ENCODE results near the gene NFASC.

DNA sequence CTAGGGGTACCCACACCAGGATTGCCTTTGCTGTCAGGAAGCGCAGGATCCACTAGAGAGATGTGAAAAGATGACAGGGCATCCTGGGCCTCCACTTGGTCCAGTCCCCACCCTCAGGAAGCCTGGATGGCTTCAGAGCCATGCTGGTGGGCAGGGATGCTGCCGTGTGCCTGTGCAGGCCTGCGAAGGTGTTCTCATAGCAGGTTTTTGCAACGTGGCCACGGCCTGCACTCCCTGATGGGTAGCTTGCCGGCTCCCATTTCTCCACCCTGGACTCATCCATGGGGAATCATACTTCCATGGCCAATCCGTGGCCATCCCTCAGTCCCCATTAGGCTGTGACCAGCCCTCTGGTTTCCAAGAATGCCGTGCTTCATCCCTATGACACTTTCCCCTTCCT, 138.2 kb downstream of the NFASC start:
- TF ChIP-seq POLR2A (IDR thresholded peaks at IDR 0.05) (no peak), POLR2AphosphoS5 (IDR thresholded peaks at IDR 0.05) (no peak)
- TF ChIP-seq, protein P1, sequence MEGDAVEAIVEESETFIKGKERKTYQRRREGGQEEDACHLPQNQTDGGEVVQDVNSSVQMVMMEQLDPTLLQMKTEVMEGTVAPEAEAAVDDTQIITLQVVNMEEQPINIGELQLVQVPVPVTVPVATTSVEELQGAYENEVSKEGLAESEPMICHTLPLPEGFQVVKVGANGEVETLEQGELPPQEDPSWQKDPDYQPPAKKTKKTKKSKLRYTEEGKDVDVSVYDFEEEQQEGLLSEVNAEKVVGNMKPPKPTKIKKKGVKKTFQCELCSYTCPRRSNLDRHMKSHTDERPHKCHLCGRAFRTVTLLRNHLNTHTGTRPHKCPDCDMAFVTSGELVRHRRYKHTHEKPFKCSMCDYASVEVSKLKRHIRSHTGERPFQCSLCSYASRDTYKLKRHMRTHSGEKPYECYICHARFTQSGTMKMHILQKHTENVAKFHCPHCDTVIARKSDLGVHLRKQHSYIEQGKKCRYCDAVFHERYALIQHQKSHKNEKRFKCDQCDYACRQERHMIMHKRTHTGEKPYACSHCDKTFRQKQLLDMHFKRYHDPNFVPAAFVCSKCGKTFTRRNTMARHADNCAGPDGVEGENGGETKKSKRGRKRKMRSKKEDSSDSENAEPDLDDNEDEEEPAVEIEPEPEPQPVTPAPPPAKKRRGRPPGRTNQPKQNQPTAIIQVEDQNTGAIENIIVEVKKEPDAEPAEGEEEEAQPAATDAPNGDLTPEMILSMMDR (IDR thresholded peaks at IDR 0.05) = no peak

Measured in suprapubic skin (tissue), 4 donors.